Stomach (tissue), 9 donors: ENCODE results near the gene R3HCC1L. TPM values are rescaled to one million over a fixed set of nuclear protein-coding genes. Genes with fewer than 3 reads are reported as not detected.

Experiments
- DNase-seq, 2 donors: peaks; one replicate each; pipeline versions ENCODE4 v3.0.0 to v3.0.0-alpha.2; 2013 to 2019
- H3K27ac ChIP-seq, 5 donors: fragments of 200-600 bp in 4 of 5; sonication (generic) in 4 of 5; one replicate each; pipeline ENCODE4 v1.5.1; 2013 to 2019; ENCODE audit warnings: mild to moderate bottlenecking in 1 of 5, moderate library complexity in 1 of 5
- H3K27me3 ChIP-seq, 3 donors: fragments of 200-600 bp; sonication (generic); one replicate each; pipeline ENCODE4 v1.5.1; 2017 to 2019; ENCODE audit warnings: mixed run types in 1 of 3
- H3K36me3 ChIP-seq, 4 donors: fragments of 200-600 bp; sonication (generic); 1 replicate in 3 of 4; 2 replicates in 1 of 4; pipeline ENCODE4 v1.5.1; 2016 to 2019
- H3K4me1 ChIP-seq, 4 donors: fragments of 200-600 bp; sonication (generic); one replicate each; pipeline ENCODE4 v1.5.1; 2016 to 2019
- H3K4me3 ChIP-seq, 4 donors: fragments of 200-600 bp; sonication (generic) in 3 of 4; one replicate each; pipeline ENCODE4 v1.5.1; 2016 to 2019; ENCODE audit warnings: mild to moderate bottlenecking in 1 of 4
- H3K9me3 ChIP-seq, 4 donors: fragments of 200-600 bp; sonication (generic); one replicate each; pipeline ENCODE4 v1.5.1; 2016 to 2019
- CTCF ChIP-seq, 7 experiments: fragments of 450-650 bp in 4 of 7; fragments of 200-600 bp in 3 of 7; sonication (generic) in 3 of 7; IDR thresholded peaks; one replicate each; pipeline ENCODE4 v1.5.1; 2016 to 2019; ENCODE audit warnings: antibody characterized with exemption in 7 of 7, control low read depth in 2 of 7, mild to moderate bottlenecking in 1 of 7
- EP300 ChIP-seq: sonication (generic); formaldehyde crosslinking; IDR thresholded peaks from one replicate; pipeline ENCODE4 v1.6.1; 2017; ENCODE audit warnings: antibody characterized with exemption
- POLR2A ChIP-seq, 4 donors: fragments of 450-650 bp; IDR thresholded peaks; one replicate each; pipeline ENCODE4 v1.6.1; 2016; ENCODE audit warnings: antibody characterized with exemption in 4 of 4, control low read depth in 2 of 4, mild to moderate bottlenecking in 1 of 4, moderate library complexity in 1 of 4
- POLR2AphosphoS5 ChIP-seq, 3 donors: sonication (generic); formaldehyde crosslinking; IDR thresholded peaks; one replicate each; pipeline ENCODE4 v1.6.1; 2016; ENCODE audit warnings: antibody characterized with exemption in 3 of 3
- WGBS, 5 donors: extraction: QIAGEN DNeasy Blood & Tissue Kit in 3 of 5; methylation state at CpG; one replicate each; pipeline versions ENCODE4 v1.1.5 to v1.1.7; 2013 to 2018; 5-methylcytosine and 5-hydroxymethylcytosine counted together
- intact Hi-C: fragments of 100-400 bp; cut with DNase I; formaldehyde crosslinking; loops from one replicate; pipeline ENCODE4 v1.15.1; 2023; ENCODE audit warnings: low total_unique reads
- polyA plus RNA-seq, 3 donors: library from polyadenylated mRNA; stranded (reverse); fragments of 200-250 nt; gene quantifications; one replicate each; pipeline ENCODE4 v1.2.3, GENCODE V29; 2013
- total RNA-seq, 5 donors: library from RNA; depleted of rRNA; stranded (reverse); fragments of >200 nt; gene quantifications; one replicate each; pipeline versions ENCODE4 v1.1.0 to v1.2.3, GENCODE V29; 2014 to 2016
- donor health status: healthy with polysubstance abuse.
- donor health status: Bipolar disorder and iron deficiency.
- donor health status: healthy.

R3HCC1L gene
- total and polyA plus RNA-seq, 8 donors: 7.3 to 97.6 (median 15.3) TPM

GRCh38 chr10:98115031-98115787 lies 19.2 kb upstream of the R3HCC1L start:
- H3K9me3 ChIP-seq: peaks cover 0 to 5% (median 0%) of the 10 kb centered on the region in 4 donors
- no peaks in the 10 kb centered on the region for H3K4me1 ChIP-seq
- intact Hi-C loops: no loop called here
- WGBS, 5 donors: 60 to 71% (median 68%) methylated on average over 10 of the region's 10 CpGs
- DNase-seq: no peak
- peaks cover 0 to 45% (median 6%) of the 10 kb centered on the region in 3 donors for H3K27me3 ChIP-seq
- no peak overlapping the region for H3K27ac ChIP-seq
- TF ChIP-seq POLR2AphosphoS5 (IDR thresholded peaks at IDR 0.05): no peak
- no peak for TF ChIP-seq EP300
- no peak for TF ChIP-seq CTCF (IDR thresholded peaks at IDR 0.05)
- no peak for TF ChIP-seq POLR2A (IDR thresholded peaks at IDR 0.05)
- no peaks in the 10 kb centered on the region for H3K36me3 ChIP-seq
- no peak overlapping the region for H3K4me3 ChIP-seq

DNA sequence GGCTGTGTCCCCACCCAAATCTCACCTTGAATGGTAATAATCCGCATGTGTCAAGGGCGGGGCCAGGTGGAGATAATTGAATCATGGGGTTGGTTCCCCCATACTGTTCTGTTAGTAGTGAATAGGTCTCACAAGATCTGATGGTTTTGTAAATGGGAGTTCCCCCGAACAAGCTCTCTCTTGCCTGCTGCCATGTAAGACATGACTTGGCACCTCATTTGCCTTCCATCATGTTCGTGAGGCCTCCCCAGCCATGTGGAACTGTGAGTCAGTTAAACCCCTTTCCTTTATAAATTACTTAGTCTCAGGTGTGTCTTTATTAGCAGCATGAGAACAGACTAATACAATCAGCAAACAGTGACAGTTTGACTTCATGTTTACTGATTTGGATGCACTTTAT lies 14.6 kb upstream of the R3HCC1L start:
- WGBS, 5 donors: 78 to 93% (median 87%) methylated on average over 4 of the region's 4 CpGs
- H3K4me3 ChIP-seq: no peak overlapping the region
- H3K4me1 ChIP-seq: no peaks in the 10 kb centered on the region
- TF ChIP-seq CTCF (IDR thresholded peaks at IDR 0.05) (no peak), POLR2A (IDR thresholded peaks at IDR 0.05) (no peak), EP300 (no peak), POLR2AphosphoS5 (IDR thresholded peaks at IDR 0.05) (no peak)
- no peaks in the 10 kb centered on the region for H3K36me3 ChIP-seq
- H3K27ac ChIP-seq: no peak overlapping the region
- H3K9me3 ChIP-seq: peaks cover 0 to 26% (median 15%) of the 10 kb centered on the region in 4 donors
- peaks cover 0 to 28% (median 2%) of the 10 kb centered on the region in 3 donors for H3K27me3 ChIP-seq
- DNase-seq: no peak
- intact Hi-C loops: no loop called here

GRCh38 chr10:98125940-98126631 lies 8.4 kb upstream of the R3HCC1L start:
- no peak overlapping the region for H3K4me3 ChIP-seq
- H3K27me3 ChIP-seq: peaks cover 0 to 24% (median 0%) of the 10 kb centered on the region in 3 donors
- WGBS, 5 donors: 70 to 81% (median 75%) methylated on average over 4 to 6 of the region's 6 CpGs
- H3K9me3 ChIP-seq: peaks cover 0 to 26% (median 16%) of the 10 kb centered on the region in 4 donors
- H3K36me3 ChIP-seq: no peaks in the 10 kb centered on the region
- TF ChIP-seq POLR2A (IDR thresholded peaks at IDR 0.05): no peak
- no peak overlapping the region for H3K27ac ChIP-seq
- intact Hi-C loops: no loop called here
- no peak for DNase-seq
- H3K4me1 ChIP-seq: no peaks in the 10 kb centered on the region

GRCh38 chr10:98128802-98129201 lies 5.7 kb upstream of the R3HCC1L start:
- H3K4me3 ChIP-seq: no peak overlapping the region
- no peaks in the 10 kb centered on the region for H3K4me1 ChIP-seq
- H3K27me3 ChIP-seq: peaks cover 0 to 24% (median 0%) of the 10 kb centered on the region in 3 donors
- intact Hi-C loops: no loop called here
- DNase-seq: no peak
- 68 to 78% (median 73%) methylated on average over 6 of the region's 6 CpGs for WGBS, 5 donors
- peaks cover 0 to 4% (median 3%) of the 10 kb centered on the region in 4 donors for H3K9me3 ChIP-seq
- no peaks in the 10 kb centered on the region for H3K36me3 ChIP-seq
- no peak overlapping the region for H3K27ac ChIP-seq
- TF ChIP-seq CTCF (IDR thresholded peaks at IDR 0.05): no peak
